Measurements from ENCODE around the gene KCNK16.

Gene KCNK16

GRCh38 chr6:39341352-39341751 is 18.9 kb upstream of the KCNK16 start:
- Histone ChIP-seq H3K36me3 (ENCODE audit: control insufficient read depth in 1 of 2, insufficient read depth in 2 of 2, low read length in 2 of 2) (no peaks in the 10 kb centered on the region), H3K9me3 (ENCODE audit: control insufficient read depth in 1 of 2, low read length in 2 of 2) (no peaks in the 10 kb centered on the region), H3K4me3 (ENCODE audit: low read depth in 1 of 2, low read length in 2 of 2) (no peak overlapping the region), H3K4me1 (ENCODE audit: control insufficient read depth in 1 of 2, insufficient read depth in 2 of 2, low read length in 2 of 2) (peaks cover 0 to 13% of the 10 kb centered on the region in 2 donors), H3K27me3 (ENCODE audit: low read depth, low read length) (no peaks in the 10 kb centered on the region), H3K27ac (ENCODE audit: low read length) (no peak overlapping the region)

GRCh38 chr6:39339868-39340550 is 17.5 kb upstream of the KCNK16 start:
- no peak overlapping the region for H3K4me3 ChIP-seq (ENCODE audit: low read depth in 1 of 2, low read length in 2 of 2)
- H3K4me1 ChIP-seq (ENCODE audit: control insufficient read depth in 1 of 2, insufficient read depth in 2 of 2, low read length in 2 of 2), result peaks cover 0 to 13% of the 10 kb centered on the region in 2 donors
- H3K27ac ChIP-seq (ENCODE audit: low read length), result no peak overlapping the region
- no peaks in the 10 kb centered on the region for H3K27me3 ChIP-seq (ENCODE audit: low read depth, low read length)
- no peaks in the 10 kb centered on the region for H3K9me3 ChIP-seq (ENCODE audit: control insufficient read depth in 1 of 2, low read length in 2 of 2)
- no peaks in the 10 kb centered on the region for H3K36me3 ChIP-seq (ENCODE audit: control insufficient read depth in 1 of 2, insufficient read depth in 2 of 2, low read length in 2 of 2)

- no peaks in the 10 kb centered on the region for H3K9me3 ChIP-seq (ENCODE audit: control insufficient read depth in 1 of 2, low read length in 2 of 2)
- H3K27me3 ChIP-seq (ENCODE audit: low read depth, low read length), result no peaks in the 10 kb centered on the region
- no peak overlapping the region for H3K4me3 ChIP-seq (ENCODE audit: low read depth in 1 of 2, low read length in 2 of 2)
- H3K36me3 ChIP-seq (ENCODE audit: control insufficient read depth in 1 of 2, insufficient read depth in 2 of 2, low read length in 2 of 2), result no peaks in the 10 kb centered on the region
- peaks cover 0 to 13% of the 10 kb centered on the region in 2 donors for H3K4me1 ChIP-seq (ENCODE audit: control insufficient read depth in 1 of 2, insufficient read depth in 2 of 2, low read length in 2 of 2)
- no peak overlapping the region for H3K27ac ChIP-seq (ENCODE audit: low read length)
Measured at GRCh38 chr6:39339096-39339867, 16.8 kb upstream of the KCNK16 start.

- Histone ChIP-seq H3K4me1 (ENCODE audit: control insufficient read depth in 1 of 2, insufficient read depth in 2 of 2, low read length in 2 of 2) (peaks cover 0 to 13% of the 10 kb centered on the region in 2 donors), H3K4me3 (ENCODE audit: low read depth in 1 of 2, low read length in 2 of 2) (no peak overlapping the region)
Measured at GRCh38 chr6:39338397-39338796, 15.9 kb upstream of the KCNK16 start.

GRCh38 chr6:39335780-39336545 is 13.5 kb upstream of the KCNK16 start:
- no peak overlapping the region for H3K27ac ChIP-seq (ENCODE audit: low read length)
- no peaks in the 10 kb centered on the region for H3K9me3 ChIP-seq (ENCODE audit: control insufficient read depth in 1 of 2, low read length in 2 of 2)
- no peaks in the 10 kb centered on the region for H3K27me3 ChIP-seq (ENCODE audit: low read depth, low read length)
- H3K4me1 ChIP-seq (ENCODE audit: control insufficient read depth in 1 of 2, insufficient read depth in 2 of 2, low read length in 2 of 2), result peaks cover 0 to 13% of the 10 kb centered on the region in 2 donors
- no peak overlapping the region for H3K4me3 ChIP-seq (ENCODE audit: low read depth in 1 of 2, low read length in 2 of 2)
- H3K36me3 ChIP-seq (ENCODE audit: control insufficient read depth in 1 of 2, insufficient read depth in 2 of 2, low read length in 2 of 2), result no peaks in the 10 kb centered on the region

More at GRCh38 chr6:39338397-39338796, 15.9 kb upstream of the KCNK16 start:
- H3K9me3 ChIP-seq (ENCODE audit: control insufficient read depth in 1 of 2, low read length in 2 of 2), result no peaks in the 10 kb centered on the region
- H3K27me3 ChIP-seq (ENCODE audit: low read depth, low read length), result no peaks in the 10 kb centered on the region
- no peaks in the 10 kb centered on the region for H3K36me3 ChIP-seq (ENCODE audit: control insufficient read depth in 1 of 2, insufficient read depth in 2 of 2, low read length in 2 of 2)
- no peak overlapping the region for H3K27ac ChIP-seq (ENCODE audit: low read length)

- Histone ChIP-seq H3K27ac (ENCODE audit: low read length) (no peak overlapping the region), H3K4me1 (ENCODE audit: control insufficient read depth in 1 of 2, insufficient read depth in 2 of 2, low read length in 2 of 2) (no peaks in the 10 kb centered on the region), H3K27me3 (ENCODE audit: low read depth, low read length) (no peaks in the 10 kb centered on the region), H3K4me3 (ENCODE audit: low read depth in 1 of 2, low read length in 2 of 2) (no peak overlapping the region), H3K9me3 (ENCODE audit: control insufficient read depth in 1 of 2, low read length in 2 of 2) (no peaks in the 10 kb centered on the region), H3K36me3 (ENCODE audit: control insufficient read depth in 1 of 2, insufficient read depth in 2 of 2, low read length in 2 of 2) (no peaks in the 10 kb centered on the region)
Measured at GRCh38 chr6:39333644-39334438, 11.3 kb upstream of the KCNK16 start.

- H3K9me3 ChIP-seq (ENCODE audit: control insufficient read depth in 1 of 2, low read length in 2 of 2), result no peaks in the 10 kb centered on the region
- no peaks in the 10 kb centered on the region for H3K4me1 ChIP-seq (ENCODE audit: control insufficient read depth in 1 of 2, insufficient read depth in 2 of 2, low read length in 2 of 2)
- H3K36me3 ChIP-seq (ENCODE audit: control insufficient read depth in 1 of 2, insufficient read depth in 2 of 2, low read length in 2 of 2), result no peaks in the 10 kb centered on the region
- no peak overlapping the region for H3K27ac ChIP-seq (ENCODE audit: low read length)
- no peaks in the 10 kb centered on the region for H3K27me3 ChIP-seq (ENCODE audit: low read depth, low read length)
- H3K4me3 ChIP-seq (ENCODE audit: low read depth in 1 of 2, low read length in 2 of 2), result no peak overlapping the region
Measured at GRCh38 chr6:39330476-39330875, 8.0 kb upstream of the KCNK16 start.

- Histone ChIP-seq H3K4me1 (ENCODE audit: control insufficient read depth in 1 of 2, insufficient read depth in 2 of 2, low read length in 2 of 2) (no peaks in the 10 kb centered on the region), H3K27ac (ENCODE audit: low read length) (no peak overlapping the region), H3K36me3 (ENCODE audit: control insufficient read depth in 1 of 2, insufficient read depth in 2 of 2, low read length in 2 of 2) (no peaks in the 10 kb centered on the region), H3K27me3 (ENCODE audit: low read depth, low read length) (no peaks in the 10 kb centered on the region), H3K9me3 (ENCODE audit: control insufficient read depth in 1 of 2, low read length in 2 of 2) (no peaks in the 10 kb centered on the region), H3K4me3 (ENCODE audit: low read depth in 1 of 2, low read length in 2 of 2) (no peak overlapping the region)
Measured at GRCh38 chr6:39330057-39330456, 7.6 kb upstream of the KCNK16 start.

GRCh38 chr6:39328066-39328465 is 5.6 kb upstream of the KCNK16 start:
- no peak overlapping the region for H3K27ac ChIP-seq (ENCODE audit: low read length)
- no peaks in the 10 kb centered on the region for H3K36me3 ChIP-seq (ENCODE audit: control insufficient read depth in 1 of 2, insufficient read depth in 2 of 2, low read length in 2 of 2)
- no peak overlapping the region for H3K4me3 ChIP-seq (ENCODE audit: low read depth in 1 of 2, low read length in 2 of 2)
- no peaks in the 10 kb centered on the region for H3K27me3 ChIP-seq (ENCODE audit: low read depth, low read length)
- no peaks in the 10 kb centered on the region for H3K4me1 ChIP-seq (ENCODE audit: control insufficient read depth in 1 of 2, insufficient read depth in 2 of 2, low read length in 2 of 2)
- no peaks in the 10 kb centered on the region for H3K9me3 ChIP-seq (ENCODE audit: control insufficient read depth in 1 of 2, low read length in 2 of 2)

- Histone ChIP-seq H3K36me3 (ENCODE audit: control insufficient read depth in 1 of 2, insufficient read depth in 2 of 2, low read length in 2 of 2) (no peaks in the 10 kb centered on the region), H3K4me1 (ENCODE audit: control insufficient read depth in 1 of 2, insufficient read depth in 2 of 2, low read length in 2 of 2) (no peaks in the 10 kb centered on the region), H3K9me3 (ENCODE audit: control insufficient read depth in 1 of 2, low read length in 2 of 2) (no peaks in the 10 kb centered on the region), H3K4me3 (ENCODE audit: low read depth in 1 of 2, low read length in 2 of 2) (no peak overlapping the region), H3K27me3 (ENCODE audit: low read depth, low read length) (no peaks in the 10 kb centered on the region), H3K27ac (ENCODE audit: low read length) (no peak overlapping the region)
Measured at GRCh38 chr6:39327507-39327906, 5.0 kb upstream of the KCNK16 start.

GRCh38 chr6:39321761-39322160 is 741 bp downstream of the KCNK16 start:
- Histone ChIP-seq H3K36me3 (ENCODE audit: control insufficient read depth in 1 of 2, insufficient read depth in 2 of 2, low read length in 2 of 2) (no peaks in the 10 kb centered on the region), H3K27ac (ENCODE audit: low read length) (no peak overlapping the region), H3K4me1 (ENCODE audit: control insufficient read depth in 1 of 2, insufficient read depth in 2 of 2, low read length in 2 of 2) (no peaks in the 10 kb centered on the region), H3K27me3 (ENCODE audit: low read depth, low read length) (no peaks in the 10 kb centered on the region), H3K9me3 (ENCODE audit: control insufficient read depth in 1 of 2, low read length in 2 of 2) (no peaks in the 10 kb centered on the region), H3K4me3 (ENCODE audit: low read depth in 1 of 2, low read length in 2 of 2) (no peak overlapping the region)
